Measurements from ENCODE around the gene PLK2.

DNA sequence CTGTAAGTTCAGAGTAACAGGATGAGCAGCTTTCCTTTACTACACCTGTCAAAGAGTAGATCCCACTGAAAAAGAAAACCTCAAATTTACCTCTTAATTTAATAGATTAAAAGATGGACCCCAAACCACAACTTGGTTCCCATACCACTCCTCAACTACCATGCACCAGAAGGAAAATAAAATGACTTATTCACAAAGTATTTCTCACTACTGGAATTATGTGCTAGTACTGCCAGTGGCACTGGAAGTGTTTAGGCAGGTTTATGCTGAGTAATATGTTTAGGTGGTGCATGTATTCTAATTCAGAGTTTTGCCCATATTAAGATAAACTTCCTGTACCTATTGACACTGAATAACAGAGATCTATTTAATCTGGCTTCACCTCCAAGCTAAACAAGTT lies 6.6 kb downstream of the PLK2 start:
- TF ChIP-seq POLR2A (IDR thresholded peaks at IDR 0.05), result no peak
- TF ChIP-seq, protein P1, sequence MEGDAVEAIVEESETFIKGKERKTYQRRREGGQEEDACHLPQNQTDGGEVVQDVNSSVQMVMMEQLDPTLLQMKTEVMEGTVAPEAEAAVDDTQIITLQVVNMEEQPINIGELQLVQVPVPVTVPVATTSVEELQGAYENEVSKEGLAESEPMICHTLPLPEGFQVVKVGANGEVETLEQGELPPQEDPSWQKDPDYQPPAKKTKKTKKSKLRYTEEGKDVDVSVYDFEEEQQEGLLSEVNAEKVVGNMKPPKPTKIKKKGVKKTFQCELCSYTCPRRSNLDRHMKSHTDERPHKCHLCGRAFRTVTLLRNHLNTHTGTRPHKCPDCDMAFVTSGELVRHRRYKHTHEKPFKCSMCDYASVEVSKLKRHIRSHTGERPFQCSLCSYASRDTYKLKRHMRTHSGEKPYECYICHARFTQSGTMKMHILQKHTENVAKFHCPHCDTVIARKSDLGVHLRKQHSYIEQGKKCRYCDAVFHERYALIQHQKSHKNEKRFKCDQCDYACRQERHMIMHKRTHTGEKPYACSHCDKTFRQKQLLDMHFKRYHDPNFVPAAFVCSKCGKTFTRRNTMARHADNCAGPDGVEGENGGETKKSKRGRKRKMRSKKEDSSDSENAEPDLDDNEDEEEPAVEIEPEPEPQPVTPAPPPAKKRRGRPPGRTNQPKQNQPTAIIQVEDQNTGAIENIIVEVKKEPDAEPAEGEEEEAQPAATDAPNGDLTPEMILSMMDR (IDR thresholded peaks at IDR 0.05), result no peak

Data from heart left ventricle (tissue), 13 donors.